Vagina (tissue), 2 donors: Measurements from ENCODE around the gene CCDC159.

Source experiments
- CTCF ChIP-seq, 3 experiments: fragments of 450-650 bp in 2 of 3; fragments of 200-600 bp in 1 of 3; sonication (generic) in 1 of 3; IDR thresholded peaks; one replicate each; pipeline ENCODE4 v1.5.1; 2017 to 2019; ENCODE audit warnings: antibody characterized with exemption in 3 of 3, mild to moderate bottlenecking in 2 of 3, moderate library complexity in 2 of 3
- POLR2AphosphoS5 ChIP-seq, 2 donors: sonication (generic); formaldehyde crosslinking; IDR thresholded peaks; one replicate each; pipeline ENCODE4 v1.9.0; 2017; ENCODE audit warnings: antibody characterized with exemption in 2 of 2, mild to moderate bottlenecking in 2 of 2, low read depth in 1 of 2; ENCODE audit not compliant: insufficient read depth in 1 of 2

- no peak for TF ChIP-seq CTCF (IDR thresholded peaks at IDR 0.05)
- no peak for TF ChIP-seq POLR2AphosphoS5 (IDR thresholded peaks at IDR 0.05; ENCODE audit: insufficient read depth in 1 of 2, low read depth in 1 of 2)
Measured at GRCh38 chr19:11325544-11325943, 20.8 kb upstream of the CCDC159 start.
